Pancreas (tissue), 10 donors: Measurements from ENCODE around the gene DSCAML1. TPM values are rescaled to one million over a fixed set of nuclear protein-coding genes. Genes with fewer than 3 reads are reported as not detected.

Source experiments
- ATAC-seq, 4 donors: fragments of 200-7000 bp; cut with Tn5 transposase; one replicate each; pipeline versions ENCODE4 v1.8.0 to v1.9.1; 2020; ENCODE audit warnings: mild to moderate bottlenecking in 4 of 4, moderate library complexity in 4 of 4
- DNase-seq, 6 donors: peaks; one replicate each; pipeline ENCODE4 v3.0.0-alpha.2; 2020
- FAIRE-seq: peaks from 2 replicates; lab custom pipeline; 2012; peaks lifted over from hg19 to GRCh38; lab: Jason Lieb, UNC
- H3K27ac ChIP-seq, 4 donors: fragments of 200-600 bp; sonication (generic); 1 replicate in 3 of 4; 2 replicates in 1 of 4; pipeline versions ENCODE4 v1.5.0 to v1.8.0; 2020
- H3K27me3 ChIP-seq, 4 donors: fragments of 200-600 bp; one replicate each; pipeline ENCODE4 v1.8.0; 2021
- H3K36me3 ChIP-seq, 3 donors: fragments of 200-600 bp; sonication (generic) in 1 of 3; one replicate each; pipeline versions ENCODE4 v1.5.0 to v1.8.0; 2020 to 2021
- H3K4me1 ChIP-seq, 3 donors: fragments of 200-600 bp; one replicate each; pipeline ENCODE4 v1.8.0; 2021
- H3K4me3 ChIP-seq, 4 donors: fragments of 200-600 bp; sonication (generic) in 2 of 4; one replicate each; pipeline versions ENCODE4 v1.5.0 to v1.8.0; 2020 to 2021
- H3K9me3 ChIP-seq, 4 donors: fragments of 200-600 bp; one replicate each; pipeline ENCODE4 v1.8.0; 2021
- WGBS, 2 donors: extraction: QIAGEN DNeasy Blood & Tissue Kit; methylation state at CpG; one replicate each; pipeline ENCODE4 v1.1.7; 2013; 5-methylcytosine and 5-hydroxymethylcytosine counted together
- intact Hi-C, 3 donors: fragments of 100-400 bp; cut with DNase I; formaldehyde crosslinking; loops; one replicate each; pipeline versions ENCODE4 v1.11.1 to v1.14.2; 2022
- polyA plus RNA-seq, 2 donors: library from polyadenylated mRNA; stranded (reverse); fragments of 200-250 nt; gene quantifications; one replicate each; pipeline ENCODE4 v1.2.3, GENCODE V29; 2013
- total RNA-seq, 6 donors: library from RNA; stranded (reverse); fragmentation: NEBNext Ultra II Directional in 4 of 6; extraction: Animal tissue kit (Norgen Biotek cat#: 25700) in 4 of 6; gene quantifications; one replicate each; pipeline versions ENCODE4 v1.2.1 to v1.2.4, GENCODE V29; 2021 to 2023
- TF ChIP-seq, protein P1 (sequence below), 4 donors: fragments of 200-600 bp; sonication (generic) in 3 of 4; IDR thresholded peaks; one replicate each; pipeline versions ENCODE4 v1.5.0 to v1.8.0; 2021; ENCODE audit warnings: antibody characterized with exemption in 4 of 4
- donor health status: healthy with polysubstance abuse.
- donor health status: DM: no; HTN: no; CAD: no; lungs with moderate emphysema.
- donor health status: DM: no; HTN: no; CAD: no.
- donor health status: control.
- donor health status: control.
- donor health status: Bipolar disorder and iron deficiency.
- donor health status: DM: yes; HTN: yes; CAD: no.
- donor health status: DM: no; HTN: no; CAD: no.
- donor health status: DM: no; HTN: no; CAD: no.
- donor health status: DM: yes; HTN: yes; CAD: no.

DSCAML1 gene
- total and polyA plus RNA-seq, 8 donors: 0.69 to 2.7 (median 1.8) TPM

DNA sequence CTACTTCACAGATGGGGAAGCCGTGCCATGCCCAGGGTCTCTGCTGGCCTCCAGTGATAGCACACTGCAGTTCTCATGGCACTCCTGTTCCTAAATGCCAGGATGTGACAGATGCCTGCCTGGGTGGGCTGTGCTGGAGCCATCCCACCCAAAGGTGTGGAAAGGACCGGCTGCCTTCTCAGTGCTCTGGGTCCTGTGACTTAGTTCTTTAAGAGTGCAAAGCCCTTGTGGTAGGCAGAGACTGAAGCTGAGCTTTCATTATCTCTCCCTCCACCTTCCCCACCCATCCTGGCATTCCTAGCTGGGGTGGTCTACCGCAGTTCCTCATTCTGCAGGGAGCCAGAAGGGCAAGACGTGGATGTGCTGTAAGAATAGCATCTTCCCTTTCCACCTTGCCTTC is 319.3 kb downstream of the DSCAML1 start:
- WGBS, 2 donors: 84 to 90% methylated on average over 4 of the region's 4 CpGs
- H3K4me1 ChIP-seq: no peaks in the 10 kb centered on the region
- no peak overlapping the region for H3K4me3 ChIP-seq
- TF ChIP-seq, protein P1, sequence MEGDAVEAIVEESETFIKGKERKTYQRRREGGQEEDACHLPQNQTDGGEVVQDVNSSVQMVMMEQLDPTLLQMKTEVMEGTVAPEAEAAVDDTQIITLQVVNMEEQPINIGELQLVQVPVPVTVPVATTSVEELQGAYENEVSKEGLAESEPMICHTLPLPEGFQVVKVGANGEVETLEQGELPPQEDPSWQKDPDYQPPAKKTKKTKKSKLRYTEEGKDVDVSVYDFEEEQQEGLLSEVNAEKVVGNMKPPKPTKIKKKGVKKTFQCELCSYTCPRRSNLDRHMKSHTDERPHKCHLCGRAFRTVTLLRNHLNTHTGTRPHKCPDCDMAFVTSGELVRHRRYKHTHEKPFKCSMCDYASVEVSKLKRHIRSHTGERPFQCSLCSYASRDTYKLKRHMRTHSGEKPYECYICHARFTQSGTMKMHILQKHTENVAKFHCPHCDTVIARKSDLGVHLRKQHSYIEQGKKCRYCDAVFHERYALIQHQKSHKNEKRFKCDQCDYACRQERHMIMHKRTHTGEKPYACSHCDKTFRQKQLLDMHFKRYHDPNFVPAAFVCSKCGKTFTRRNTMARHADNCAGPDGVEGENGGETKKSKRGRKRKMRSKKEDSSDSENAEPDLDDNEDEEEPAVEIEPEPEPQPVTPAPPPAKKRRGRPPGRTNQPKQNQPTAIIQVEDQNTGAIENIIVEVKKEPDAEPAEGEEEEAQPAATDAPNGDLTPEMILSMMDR (IDR thresholded peaks at IDR 0.05): no peak
- no peaks in the 10 kb centered on the region for H3K36me3 ChIP-seq
- DNase-seq (no peak), FAIRE-seq (no peak), ATAC-seq (no peak)
- H3K27me3 ChIP-seq: no peaks in the 10 kb centered on the region
- H3K9me3 ChIP-seq: no peaks in the 10 kb centered on the region
- H3K27ac ChIP-seq: no peak overlapping the region
- intact Hi-C loops: no loop called here

DNA sequence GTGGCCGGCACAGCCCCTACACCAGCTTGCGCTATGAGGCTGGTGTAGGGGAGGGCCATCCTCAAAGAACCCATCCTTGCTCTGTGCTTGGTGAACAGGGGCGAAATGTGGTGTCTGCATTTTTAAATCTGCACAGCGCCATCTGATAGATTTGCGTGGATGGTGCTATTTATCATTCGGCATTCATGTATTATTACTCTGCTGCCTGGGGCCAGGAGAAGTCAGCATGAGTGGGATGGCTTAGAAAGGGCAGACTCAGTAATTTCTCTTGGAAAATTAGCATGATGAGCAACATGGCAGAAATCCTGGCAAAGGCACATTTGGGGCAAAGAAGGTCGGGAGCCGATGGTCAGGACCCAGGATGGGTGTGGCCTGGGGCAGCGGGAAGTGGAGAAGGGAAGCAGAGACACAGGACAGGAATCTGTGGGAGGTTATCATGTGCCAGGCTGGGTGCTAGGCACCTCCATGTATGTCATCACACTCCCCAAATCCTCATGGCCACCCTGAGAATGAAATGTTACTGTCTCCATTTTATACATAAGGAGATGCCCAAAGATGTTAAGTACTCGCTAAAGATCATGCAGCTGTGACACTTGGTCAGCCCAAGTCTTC is 320.4 kb downstream of the DSCAML1 start:
- Histone ChIP-seq H3K9me3 (no peaks in the 10 kb centered on the region), H3K36me3 (no peaks in the 10 kb centered on the region), H3K4me1 (no peaks in the 10 kb centered on the region), H3K27me3 (no peaks in the 10 kb centered on the region), H3K4me3 (no peak overlapping the region), H3K27ac (no peak overlapping the region)
- WGBS, 2 donors: 80 to 94% methylated on average over 10 of the region's 10 CpGs
- TF ChIP-seq, protein P1 (IDR thresholded peaks at IDR 0.05): no peak
- FAIRE-seq: no peak
- no peak for ATAC-seq
- no peak for DNase-seq
- intact Hi-C loops: no loop called here

GRCh38 chr11:117475716-117476530 is 321.1 kb downstream of the DSCAML1 start:
- 77 to 89% methylated on average over 11 of the region's 11 CpGs for WGBS, 2 donors
- H3K27me3 ChIP-seq: no peaks in the 10 kb centered on the region
- H3K9me3 ChIP-seq: no peaks in the 10 kb centered on the region
- H3K4me3 ChIP-seq: no peak overlapping the region
- H3K36me3 ChIP-seq: no peaks in the 10 kb centered on the region
- ATAC-seq (no peak), DNase-seq (no peak), FAIRE-seq (no peak)
- H3K27ac ChIP-seq: no peak overlapping the region
- intact Hi-C loops: no loop called here
- no peaks in the 10 kb centered on the region for H3K4me1 ChIP-seq
- TF ChIP-seq, protein P1 (IDR thresholded peaks at IDR 0.05): no peak

DNA sequence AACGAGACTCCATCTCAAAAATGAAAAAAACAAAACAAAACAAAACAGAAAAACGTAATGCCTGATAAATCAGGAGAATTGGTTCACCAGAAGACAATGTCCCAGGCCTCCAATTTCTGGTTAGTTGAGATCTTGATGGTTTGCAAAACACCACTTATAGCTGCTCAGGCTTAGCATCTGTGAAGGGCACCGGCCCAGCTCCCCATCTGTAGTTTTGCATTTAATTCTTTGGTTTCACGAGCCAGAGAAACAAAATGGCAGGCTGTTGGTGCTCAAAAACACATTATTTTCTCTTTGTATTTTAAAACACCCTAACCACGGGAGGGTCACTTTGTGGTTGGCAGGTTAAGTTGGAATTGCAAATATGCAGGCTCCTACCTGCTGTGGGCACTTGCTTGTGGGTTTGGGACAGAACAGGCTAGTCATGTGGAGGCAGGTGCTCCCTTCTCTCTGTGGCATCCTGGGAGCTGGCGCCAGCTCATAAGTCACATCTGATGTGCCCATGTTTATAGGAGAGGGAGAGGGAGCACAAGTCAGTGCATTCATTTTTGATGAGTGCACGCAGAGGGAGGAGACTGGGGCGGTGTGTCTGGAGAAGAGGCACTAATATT is 323.4 kb downstream of the DSCAML1 start:
- Histone ChIP-seq H3K27ac (no peak overlapping the region), H3K36me3 (no peaks in the 10 kb centered on the region), H3K9me3 (no peaks in the 10 kb centered on the region), H3K4me3 (no peak overlapping the region), H3K4me1 (no peaks in the 10 kb centered on the region), H3K27me3 (no peaks in the 10 kb centered on the region)
- WGBS, 2 donors: 80 to 82% methylated on average over 8 of the region's 8 CpGs
- FAIRE-seq: no peak
- peak in 2 of 4 donors; percentile 20 to 31 for ATAC-seq
- TF ChIP-seq, protein P1 (IDR thresholded peaks at IDR 0.05): no peak
- DNase-seq: no peak
- intact Hi-C loops: no loop called here
